EL (cell line): ENCODE data around the gene SF3B2.
"Not testable (repeated sequence)": the region's sequence is repeated elsewhere in the genome, so short reads cannot be mapped to it uniquely, and the experiment has no call there.

Source experiments
- DNase-seq: peaks from one replicate; pipeline ENCODE4 v3.0.0-alpha.2; 2016

The SF3B2 gene

DNA sequence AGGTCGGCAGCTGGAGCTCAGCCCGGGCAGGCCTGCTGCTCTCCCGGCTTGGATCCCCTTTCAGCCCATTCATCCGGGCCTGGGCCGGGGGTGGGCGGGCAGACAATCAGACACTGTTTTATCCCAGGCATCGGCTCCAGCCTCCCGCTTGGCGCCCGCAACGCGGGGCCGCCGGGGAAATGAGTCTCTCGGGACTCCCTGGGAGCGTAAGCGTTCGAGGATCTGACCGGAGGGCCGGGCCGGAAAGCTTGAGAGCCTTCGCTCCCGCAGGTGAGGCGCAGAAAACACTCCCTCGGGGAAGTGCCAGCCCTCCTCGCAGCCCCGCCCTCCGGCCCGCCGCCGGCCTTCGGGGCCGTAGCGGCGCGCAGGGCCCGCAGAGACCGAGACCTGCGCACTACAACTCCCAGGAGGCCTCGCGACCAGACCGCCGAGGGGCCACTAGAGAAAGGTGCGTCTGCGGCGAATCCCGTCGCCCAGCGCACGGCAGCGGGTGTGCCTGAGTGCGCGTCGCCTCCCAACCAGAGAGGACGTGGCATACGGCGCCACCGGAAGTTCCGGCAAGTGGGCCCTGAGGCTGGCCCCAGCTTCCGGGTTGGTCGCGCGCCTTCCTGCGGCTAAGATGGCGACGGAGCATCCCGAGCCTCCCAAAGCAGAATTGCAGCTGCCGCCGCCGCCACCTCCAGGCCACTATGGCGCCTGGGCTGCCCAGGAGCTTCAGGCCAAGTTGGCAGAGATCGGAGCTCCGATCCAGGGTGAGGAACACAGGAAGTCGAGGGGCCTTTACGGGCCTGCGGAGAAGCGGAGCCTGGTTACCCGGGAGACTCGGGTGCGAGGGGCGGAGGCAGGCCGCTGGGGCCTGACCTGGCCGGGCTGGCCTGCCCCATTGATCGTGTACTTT lies at the start of gene SF3B2:
Gene SF3B2, plus strand, starts transcription at position 599 of the 898 bp plus-strand sequence. Its CDS starts 21 bp downstream, at position 620.
- peak; percentile 99 for DNase-seq

- no peak for DNase-seq
Observed at GRCh38 chr11:66002648-66003225, 49.4 kb upstream of the SF3B2 start.

- DNase-seq = no peak
Observed at GRCh38 chr11:66003291-66003690, 48.9 kb upstream of the SF3B2 start.

DNA sequence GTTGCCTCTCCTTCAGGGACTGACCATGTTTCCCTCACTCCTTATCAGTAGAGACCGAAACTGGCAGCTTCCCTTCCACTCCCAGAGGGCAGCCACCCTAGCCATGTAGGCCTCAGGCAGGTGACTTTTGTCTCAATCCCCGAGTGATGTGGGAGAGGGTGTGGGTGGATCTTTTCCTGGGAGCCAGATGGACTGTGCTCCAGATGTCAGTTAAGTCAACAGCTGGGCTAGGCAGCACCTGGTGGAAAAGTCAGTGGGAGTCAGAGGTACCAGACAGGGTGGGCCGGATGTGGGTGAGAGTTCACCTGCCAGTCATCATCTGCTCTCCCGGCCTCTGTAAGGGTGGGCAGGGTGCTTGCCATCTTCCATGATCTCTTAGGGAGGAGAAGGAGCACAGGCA lies 48.0 kb upstream of the SF3B2 start:
- no peak for DNase-seq

- DNase-seq = no peak
Observed at GRCh38 chr11:66006134-66006890, 45.9 kb upstream of the SF3B2 start.

DNA sequence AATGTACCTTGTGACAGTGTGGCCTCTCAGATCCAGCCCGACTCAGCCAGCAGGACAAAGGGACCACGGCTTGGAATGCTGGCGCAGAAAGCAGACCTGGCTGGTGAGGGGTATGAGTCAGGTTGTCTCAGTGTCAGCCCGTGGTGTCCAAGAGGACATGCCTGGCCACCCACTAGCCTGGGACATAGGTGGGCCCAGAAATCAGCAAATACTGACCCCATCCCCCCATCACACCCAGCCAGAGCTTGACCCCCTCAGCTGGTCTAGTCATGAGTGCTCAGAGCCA lies 45.3 kb upstream of the SF3B2 start:
- DNase-seq = no peak

GRCh38 chr11:66007201-66007634 lies 44.9 kb upstream of the SF3B2 start:
- no peak for DNase-seq

DNA sequence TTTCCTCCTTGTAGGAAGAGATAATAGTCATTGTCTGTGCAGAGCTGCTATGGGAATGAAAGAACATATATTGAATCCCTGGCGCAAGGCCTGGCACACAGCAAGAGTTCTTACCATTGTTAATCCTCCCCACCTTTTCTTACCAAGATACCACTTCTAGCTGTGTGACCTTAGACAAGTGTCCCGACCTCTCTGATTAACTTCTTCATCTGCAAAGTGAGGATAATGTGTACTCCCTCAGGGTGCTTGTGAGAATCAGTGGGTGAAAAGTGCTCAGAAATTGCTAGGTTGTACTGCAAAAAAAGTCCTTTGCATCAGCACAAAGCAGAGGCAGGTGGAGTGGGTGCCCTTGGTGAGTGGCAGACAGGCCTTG lies 44.1 kb upstream of the SF3B2 start:
- no peak for DNase-seq

GRCh38 chr11:66008468-66009101 lies 43.6 kb upstream of the SF3B2 start:
- no peak for DNase-seq

GRCh38 chr11:66010036-66010435 lies 42.1 kb upstream of the SF3B2 start:
- DNase-seq = not testable (repeated sequence)

GRCh38 chr11:66011239-66011784 lies 40.9 kb upstream of the SF3B2 start:
- DNase-seq = peak; percentile 80

DNA sequence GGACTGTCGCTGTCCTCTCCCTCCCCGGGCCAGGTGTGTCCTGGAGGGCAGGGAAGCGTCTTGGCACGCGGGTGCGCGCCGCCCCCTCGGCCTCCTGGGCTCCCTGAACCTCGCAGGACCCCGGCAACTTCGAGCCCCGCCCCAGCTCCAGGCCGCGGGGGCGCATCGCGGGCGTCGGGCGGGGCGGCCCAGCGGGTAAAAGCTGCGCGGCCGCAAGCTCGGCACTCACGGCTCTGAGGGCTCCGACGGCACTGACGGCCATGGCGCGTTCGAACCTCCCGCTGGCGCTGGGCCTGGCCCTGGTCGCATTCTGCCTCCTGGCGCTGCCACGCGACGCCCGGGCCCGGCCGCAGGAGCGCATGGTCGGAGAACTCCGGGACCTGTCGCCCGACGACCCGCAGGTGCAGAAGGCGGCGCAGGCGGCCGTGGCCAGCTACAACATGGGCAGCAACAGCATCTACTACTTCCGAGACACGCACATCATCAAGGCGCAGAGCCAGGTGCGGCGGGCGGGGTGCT lies 40.3 kb upstream of the SF3B2 start, which contains the start of gene CST6:
Gene CST6, plus strand, starts transcription at position 224 of the 519 bp plus-strand sequence. Its CDS starts 37 bp downstream, at position 261.
- no peak for DNase-seq

- no peak for DNase-seq
Observed at GRCh38 chr11:66012371-66012945, 39.7 kb upstream of the SF3B2 start.

DNA sequence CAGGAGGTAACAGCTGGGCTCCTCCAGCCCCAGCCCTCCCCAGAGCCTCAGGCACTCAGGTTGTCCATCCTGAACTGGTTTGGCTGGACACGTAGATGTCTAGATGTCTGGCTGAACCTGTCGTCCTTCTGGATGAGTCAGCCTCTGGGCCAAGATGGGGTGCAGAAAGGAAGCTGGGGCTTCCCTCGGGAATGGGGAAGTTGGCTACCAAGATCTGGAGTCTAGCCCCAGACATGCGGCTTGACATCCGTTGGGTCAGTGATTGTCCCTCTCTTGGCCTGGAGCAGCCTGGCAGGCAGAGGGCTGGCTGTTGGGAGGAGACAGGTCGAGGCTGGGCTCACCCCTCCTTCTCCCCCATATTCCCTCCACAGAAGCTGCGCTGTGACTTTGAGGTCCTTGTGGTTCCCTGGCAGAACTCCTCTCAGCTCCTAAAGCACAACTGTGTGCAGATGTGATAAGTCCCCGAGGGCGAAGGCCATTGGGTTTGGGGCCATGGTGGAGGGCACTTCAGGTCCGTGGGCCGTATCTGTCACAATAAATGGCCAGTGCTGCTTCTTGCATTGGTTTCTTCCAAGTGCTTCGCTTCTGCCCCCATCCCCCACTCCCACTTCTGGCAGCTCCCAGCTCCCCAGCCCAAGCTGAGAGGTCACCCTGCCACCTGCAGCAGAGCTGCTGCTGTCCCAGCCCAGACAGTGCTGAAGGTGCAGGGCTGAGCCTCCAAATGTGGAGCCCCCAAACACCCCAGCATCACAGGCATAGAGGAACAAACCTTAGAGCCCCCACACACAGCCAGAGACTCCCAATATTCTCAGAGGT lies 39.0 kb upstream of the SF3B2 start:
- peak; percentile 29 for DNase-seq

DNA sequence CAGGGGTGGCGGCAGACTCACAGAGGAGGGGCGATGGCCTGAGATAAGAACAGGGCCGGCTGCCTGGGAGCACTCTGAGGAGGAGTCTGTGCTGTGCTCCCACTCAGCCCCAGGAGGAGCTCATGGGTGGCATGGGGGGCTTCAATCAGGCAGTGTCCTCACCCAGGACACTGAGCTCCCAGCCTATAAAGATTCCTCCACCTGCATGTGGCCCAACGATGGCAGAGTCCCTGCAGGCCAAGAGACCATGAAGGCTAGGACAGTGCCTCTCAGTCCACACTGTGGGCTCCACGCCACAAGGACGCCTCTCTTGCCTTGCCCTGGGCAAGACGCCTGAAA lies 38.4 kb upstream of the SF3B2 start:
- no peak for DNase-seq

- DNase-seq = no peak
Observed at GRCh38 chr11:66014804-66015453, 37.2 kb upstream of the SF3B2 start.

DNA sequence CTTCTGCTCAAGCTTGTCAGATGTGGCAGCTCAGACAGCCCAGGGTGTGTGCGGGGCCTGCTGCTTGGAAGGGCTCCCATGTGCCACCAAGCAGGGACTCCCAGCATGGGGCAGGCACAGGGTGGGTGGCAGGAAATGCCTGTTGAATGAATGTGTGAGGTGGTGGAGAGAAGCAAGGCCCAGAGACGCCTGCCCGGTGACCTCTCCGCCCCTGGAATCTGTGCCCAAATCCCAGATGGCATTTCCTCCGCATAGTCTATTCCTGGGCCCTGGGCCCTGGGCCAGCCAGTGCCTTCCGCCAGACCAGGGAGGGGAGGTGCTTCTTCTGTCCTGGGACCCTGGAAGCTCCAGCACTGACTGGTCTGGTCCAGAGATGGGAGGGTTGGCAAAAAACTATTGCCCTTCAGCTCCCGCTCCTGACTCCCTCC lies 36.7 kb upstream of the SF3B2 start:
- peak; percentile 92 for DNase-seq

DNA sequence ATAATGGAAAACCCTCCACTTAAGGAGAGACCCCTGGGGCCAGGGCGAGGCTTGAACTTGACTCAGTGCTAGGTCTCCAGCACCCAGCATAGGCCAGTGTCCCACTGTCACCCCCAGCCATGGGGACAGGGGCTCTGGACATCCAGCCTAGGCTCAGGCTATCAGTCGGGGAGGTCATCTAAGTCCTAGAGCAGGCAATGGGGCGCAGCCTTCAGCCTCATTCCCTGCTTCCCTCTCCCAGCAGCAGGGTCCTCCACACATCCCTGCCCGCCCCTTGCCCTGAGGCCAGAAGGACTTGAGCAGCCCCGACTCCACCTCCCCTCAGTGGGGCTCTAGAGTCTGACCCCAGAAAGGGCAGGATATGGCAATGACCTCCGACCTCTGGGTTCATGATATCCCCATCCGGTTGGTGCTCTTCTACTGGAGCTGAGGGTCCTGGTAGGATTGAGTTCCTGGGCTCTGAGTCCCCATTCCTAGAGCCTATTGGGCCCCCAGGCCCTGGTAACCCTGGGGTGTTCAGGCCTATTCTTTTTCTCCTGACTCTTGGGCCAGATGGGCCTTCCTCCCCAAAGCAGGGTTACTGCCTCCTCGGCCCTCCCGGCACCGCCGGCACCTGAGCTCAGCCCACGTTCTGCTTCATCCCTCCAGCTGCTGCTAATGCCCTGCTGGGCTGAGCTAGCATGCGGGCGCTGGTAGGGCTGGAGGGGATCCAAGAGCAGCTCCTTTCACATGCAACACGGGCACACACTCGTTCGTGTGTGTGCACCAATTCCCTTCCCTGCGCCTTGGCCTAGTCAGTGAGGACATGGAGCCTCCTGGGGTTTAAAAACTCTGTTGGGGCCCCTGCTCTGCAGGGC lies 36.0 kb upstream of the SF3B2 start:
- no peak for DNase-seq

DNA sequence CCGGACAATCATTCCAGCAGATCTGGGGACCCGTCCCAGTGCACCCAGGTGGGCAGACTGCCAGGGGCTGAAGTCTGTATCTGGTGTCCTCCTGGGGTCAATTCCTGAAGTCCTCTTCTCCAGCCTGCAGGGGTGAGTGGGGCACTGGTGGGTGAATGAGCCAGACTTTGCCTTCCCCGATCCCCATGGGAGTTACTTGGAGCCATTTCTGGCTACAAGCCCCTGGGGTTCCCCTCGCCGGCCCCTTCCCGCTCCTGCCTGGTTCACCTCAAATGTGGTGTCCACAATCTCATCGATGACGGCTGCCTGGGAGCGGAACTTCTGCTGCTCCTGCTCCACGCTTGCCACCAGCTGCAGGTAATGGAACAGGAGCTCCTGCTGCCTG lies 35.4 kb upstream of the SF3B2 start:
- no peak for DNase-seq

DNA sequence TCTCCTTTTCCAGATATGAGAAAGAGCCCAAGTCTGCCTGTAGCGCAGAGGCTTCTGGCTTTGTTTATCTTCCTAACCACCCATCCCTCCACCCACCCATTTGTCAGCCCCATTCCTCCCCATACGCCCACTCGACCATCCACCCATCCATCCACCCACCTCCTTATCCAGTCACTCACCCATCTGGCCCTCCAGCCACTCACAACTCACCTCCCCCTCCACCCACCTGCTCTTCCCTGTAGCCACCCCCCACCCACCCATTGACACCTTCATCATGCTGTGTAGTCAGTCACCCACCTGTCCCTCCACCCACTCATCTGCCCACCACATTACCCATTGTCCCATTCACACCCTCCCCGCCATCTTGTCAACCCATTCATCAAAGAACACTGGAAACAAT lies 34.8 kb upstream of the SF3B2 start:
- no peak for DNase-seq
